GM18502 (cell line): Measurements from ENCODE around the gene CMC4.

Source experiments
- ATAC-seq: cut with Tn5 transposase; IDR thresholded peaks from one replicate; pipeline ENCODE4 v1.9.1; 2021; ENCODE audit warnings: mild to moderate bottlenecking; ENCODE audit not compliant: unreplicated experiment, poor library complexity

Gene CMC4, protein sequence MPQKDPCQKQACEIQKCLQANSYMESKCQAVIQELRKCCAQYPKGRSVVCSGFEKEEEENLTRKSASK

GRCh38 chrX:155070975-155071693 is at the start of gene CMC4, which contains the start of the genes BRCC3 and MTCP1:
TSS of gene CMC4 (minus strand) at chrX:155071136. CDS start at chrX:155064023, 7,113 bp downstream.
TSS of gene BRCC3 (plus strand) at chrX:155071508. CDS start at chrX:155071528, 20 bp downstream.
TSS of gene MTCP1 (minus strand) at chrX:155071136. CDS start at chrX:155066010, 5,126 bp downstream.
- ATAC-seq = peak; percentile 88

GRCh38 chrX:155115174-155115819 is 44.4 kb upstream of the CMC4 start:
- ATAC-seq = no peak

DNA sequence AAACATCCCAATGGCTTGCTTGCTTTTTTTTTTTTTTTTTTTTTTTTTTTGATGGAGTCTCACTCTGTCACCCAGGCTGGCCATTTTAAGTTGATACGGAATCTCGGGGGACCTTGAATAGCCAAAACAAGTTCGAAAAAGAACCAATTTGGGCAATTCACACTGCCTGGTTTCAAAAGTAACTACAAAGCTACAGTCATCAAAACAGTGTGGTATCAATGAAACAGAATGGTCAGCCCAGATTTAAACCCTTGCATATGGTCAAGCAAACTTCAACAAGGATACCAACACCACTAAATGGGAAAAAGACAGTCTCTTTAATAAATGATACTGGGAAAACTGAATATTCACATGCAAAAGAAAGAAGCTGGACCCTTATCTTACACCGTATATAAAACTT is 42.2 kb upstream of the CMC4 start:
- ATAC-seq = no peak

- no peak for ATAC-seq
Observed at GRCh38 chrX:155112171-155112570, 41.2 kb upstream of the CMC4 start.

DNA sequence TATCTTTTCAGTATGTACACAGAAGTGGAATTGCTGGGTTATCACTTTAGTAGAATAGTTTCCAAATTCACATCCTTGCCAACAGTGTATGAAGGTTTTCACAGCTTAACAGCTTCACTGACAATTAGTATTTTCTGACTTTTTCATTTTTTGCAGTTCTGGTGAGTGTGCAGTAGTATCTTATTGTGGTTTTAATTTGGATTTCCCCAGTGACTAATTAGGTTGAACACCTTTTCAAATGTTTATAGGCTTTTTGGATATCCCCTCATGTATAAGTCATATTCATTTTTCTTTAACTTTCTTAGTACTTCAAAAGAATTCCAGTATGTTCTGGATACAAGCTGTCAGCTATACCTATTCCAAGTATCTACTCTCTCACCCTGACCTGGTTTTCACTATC is 37.5 kb upstream of the CMC4 start:
- no peak for ATAC-seq

- ATAC-seq = no peak
Observed at GRCh38 chrX:155105919-155106318, 35.0 kb upstream of the CMC4 start.

- peak; percentile 67 for ATAC-seq
Observed at GRCh38 chrX:155094468-155095061, 23.6 kb upstream of the CMC4 start.

DNA sequence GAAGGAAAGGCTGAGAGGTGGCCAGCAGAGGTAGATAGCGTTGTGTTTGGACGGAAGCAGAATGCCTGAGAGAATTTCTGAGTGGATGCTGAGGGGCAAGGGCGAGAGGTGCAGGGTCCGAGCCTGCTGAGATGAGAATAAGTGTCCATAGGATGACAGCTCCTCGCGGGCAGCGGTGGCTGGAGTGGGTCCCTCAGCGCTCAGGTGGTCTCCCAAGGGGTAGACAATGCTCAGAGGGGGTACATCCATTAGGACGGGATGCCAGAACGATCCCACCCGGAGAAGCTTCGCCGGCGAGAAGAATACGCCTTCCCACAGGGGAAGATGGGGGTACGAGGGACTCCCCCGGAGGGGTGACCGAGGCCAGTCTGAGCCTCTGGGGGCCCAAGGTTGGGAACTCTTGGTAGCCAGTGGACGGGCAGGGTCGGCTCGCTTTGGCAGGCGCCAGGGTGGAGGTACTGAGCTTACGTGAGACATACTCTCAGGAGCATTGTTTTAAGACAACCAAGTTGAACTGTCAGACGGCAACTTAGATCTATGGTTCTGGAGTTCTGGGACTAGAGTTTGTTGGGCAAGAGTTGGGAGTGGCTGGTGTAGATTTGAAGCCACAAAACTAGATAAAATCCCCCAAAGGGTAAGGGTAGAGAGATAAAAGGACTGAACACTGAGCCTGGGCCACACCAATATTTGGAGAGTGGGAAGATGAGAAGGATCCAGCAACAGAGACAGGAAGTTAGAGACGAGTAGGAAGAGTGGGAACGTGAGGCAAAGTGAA is 16.2 kb upstream of the CMC4 start:
- no peak for ATAC-seq

GRCh38 chrX:155086202-155086840 is 15.4 kb upstream of the CMC4 start:
- no peak for ATAC-seq

- ATAC-seq = no peak
Observed at GRCh38 chrX:155071694-155072280, 851 bp upstream of the CMC4 start.

- peak; percentile 30 for ATAC-seq
Observed at GRCh38 chrX:155070663-155070974, 317 bp downstream of the CMC4 start.

GRCh38 chrX:155070038-155070437 is 898 bp downstream of the CMC4 start:
- ATAC-seq = no peak

DNA sequence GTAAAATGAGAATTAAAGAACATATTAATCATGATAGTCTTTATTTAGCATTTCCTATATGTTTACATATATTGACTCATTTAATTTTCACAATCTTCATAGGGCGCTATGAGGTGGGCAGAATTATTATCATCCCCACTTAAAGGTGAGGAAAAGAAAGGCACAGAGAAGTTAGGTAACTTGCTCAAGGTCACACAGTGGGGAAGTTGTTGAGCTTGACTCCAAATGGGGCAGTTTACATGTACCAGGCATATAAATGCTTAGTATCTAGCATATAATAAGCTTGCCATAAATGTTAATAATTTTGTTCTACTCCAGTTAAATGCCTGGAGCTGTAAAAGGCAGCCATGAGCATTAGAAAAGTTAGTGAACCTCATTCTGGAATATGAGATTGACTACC is 1.5 kb downstream of the CMC4 start:
- no peak for ATAC-seq

DNA sequence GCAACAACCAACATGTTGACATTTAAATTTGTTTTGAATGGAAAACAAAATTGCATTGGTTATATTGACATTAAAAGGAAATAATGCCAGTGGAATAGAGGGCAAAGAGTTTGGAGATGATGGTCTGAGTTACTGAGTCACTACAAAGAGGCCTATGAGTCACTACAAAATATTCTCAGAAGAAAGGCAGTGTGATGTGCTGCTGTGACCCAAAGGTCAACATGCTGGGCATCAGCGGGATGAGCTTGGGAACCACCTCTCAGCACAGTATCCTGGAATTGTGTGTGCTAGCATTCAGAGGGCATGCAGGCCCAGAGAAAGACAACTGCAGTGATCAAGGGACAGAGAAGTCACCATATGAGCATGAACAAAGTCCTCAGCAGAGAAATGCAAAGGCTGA is 2.8 kb downstream of the CMC4 start:
- no peak for ATAC-seq

DNA sequence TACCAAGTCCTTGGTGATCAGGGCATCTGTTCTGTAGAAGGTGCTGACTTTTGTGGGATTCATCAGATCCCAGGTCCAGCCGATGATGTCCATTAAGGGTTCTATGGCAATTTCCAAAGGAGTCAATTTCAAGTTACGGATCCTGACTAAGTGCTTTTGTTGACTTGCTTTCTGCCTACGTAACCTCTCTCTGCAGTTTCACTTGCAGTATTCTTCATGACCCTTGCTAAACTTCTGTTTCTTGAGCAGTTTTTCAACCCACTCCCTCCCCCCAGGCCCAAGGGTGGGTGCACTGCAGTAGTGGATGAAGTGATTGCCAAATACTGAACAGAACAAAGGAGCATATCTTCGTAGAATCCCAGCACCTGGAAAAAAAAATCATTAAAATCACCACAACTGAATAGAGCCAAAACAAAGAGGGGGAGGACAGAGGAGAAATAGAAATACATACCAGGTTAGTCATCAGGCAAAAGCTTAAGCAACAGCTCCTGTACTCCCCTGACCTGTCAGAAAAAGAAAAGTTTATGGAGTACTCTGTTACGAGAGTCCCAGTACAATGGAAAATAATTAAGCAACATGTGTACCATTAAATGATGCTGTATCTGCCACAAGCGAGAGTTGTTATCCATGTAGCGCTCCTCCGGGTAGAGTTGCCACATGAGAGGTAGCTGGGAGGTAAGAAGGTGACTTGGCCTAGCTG is 5.8 kb downstream of the CMC4 start:
- ATAC-seq = no peak

DNA sequence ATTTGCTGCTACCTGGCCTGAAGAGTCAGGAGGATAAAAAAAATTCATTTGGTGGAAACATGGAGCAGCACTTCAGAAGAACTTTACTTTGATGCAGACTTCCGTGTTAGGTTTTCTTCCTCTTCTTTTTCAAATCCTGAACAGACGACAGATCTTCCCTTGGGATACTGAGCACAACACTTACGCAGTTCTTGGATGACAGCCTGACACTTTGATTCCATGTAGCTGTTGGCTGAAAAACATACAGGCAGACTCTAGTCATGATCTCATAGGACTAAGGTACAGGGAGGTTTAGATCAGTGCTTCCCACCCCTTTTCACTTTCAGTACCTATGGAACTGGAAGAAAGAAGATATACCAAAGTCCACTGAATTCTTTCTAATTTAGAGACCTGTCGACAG is 9.2 kb downstream of the CMC4 start:
- ATAC-seq = no peak

DNA sequence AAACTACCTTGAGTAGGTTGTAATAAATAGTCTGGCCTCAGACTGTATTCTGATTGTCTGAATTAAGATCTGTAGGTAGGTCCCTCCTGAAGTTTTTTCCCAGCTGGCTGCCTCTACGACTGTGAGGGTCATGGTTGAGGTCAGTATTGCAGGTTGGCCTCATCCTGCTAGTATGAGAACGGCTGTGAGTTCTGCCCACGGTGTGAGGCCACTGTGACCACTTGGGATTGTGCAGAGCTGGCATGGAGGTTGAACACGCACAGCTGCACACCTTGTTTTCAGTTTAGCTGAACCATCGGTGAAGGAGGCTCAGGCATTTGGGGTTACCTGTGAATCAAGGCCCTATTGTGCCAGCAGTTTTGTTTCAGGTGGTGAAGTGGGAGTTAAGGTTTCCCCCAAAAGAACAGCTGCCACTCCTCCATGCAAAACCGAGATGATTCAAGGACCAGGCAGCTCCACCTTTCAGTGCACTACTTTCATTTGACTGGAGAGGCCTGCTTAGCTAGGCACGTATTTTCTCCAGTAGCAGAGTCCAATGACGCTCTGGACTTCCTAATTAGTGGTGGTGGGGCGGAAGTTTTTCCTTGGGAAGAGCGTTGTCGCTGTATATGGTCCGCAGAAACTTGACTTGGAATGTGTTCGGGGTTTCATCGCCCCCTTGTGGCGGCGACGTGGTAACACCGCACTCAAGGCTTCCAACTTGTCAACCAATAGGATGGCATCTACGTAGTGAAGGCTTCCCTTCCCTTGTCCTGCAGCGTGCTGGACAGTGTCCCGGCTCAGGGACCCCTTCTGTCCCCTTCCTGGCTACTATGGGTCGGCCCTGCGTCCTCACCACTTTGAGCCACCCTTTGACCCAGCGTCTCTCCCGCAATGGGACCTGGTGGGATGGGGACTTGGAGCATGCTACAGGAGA is 13.8 kb downstream of the CMC4 start:
- peak; percentile 85 for ATAC-seq

DNA sequence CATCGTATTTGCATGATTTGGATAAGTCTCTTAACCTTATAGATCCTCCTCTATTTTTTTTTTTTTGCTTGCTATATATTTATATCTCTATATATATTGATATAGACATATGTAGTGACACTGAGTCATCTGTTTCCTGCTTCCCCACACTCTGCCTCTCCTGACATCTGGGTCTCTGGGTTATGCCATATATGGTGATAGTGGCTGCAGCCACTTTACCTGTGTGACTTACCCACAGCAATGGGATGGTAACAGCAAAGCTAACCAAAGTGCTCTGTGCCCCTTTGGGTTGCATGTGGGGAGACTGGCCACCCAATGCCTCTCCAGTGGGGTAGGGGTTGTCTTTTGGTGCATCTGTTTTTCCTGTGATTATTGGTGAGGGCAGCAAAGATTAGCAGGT is 14.5 kb downstream of the CMC4 start:
- ATAC-seq = no peak
